Mucosa of descending colon (tissue), 3 donors: ENCODE data around the gene PDZRN3. TPM values are rescaled to one million over a fixed set of nuclear protein-coding genes. Genes with fewer than 3 reads are reported as not detected.

Experiments
- ATAC-seq: fragments of 200-7000 bp; cut with Tn5 transposase; one replicate; pipeline ENCODE4 v1.9.1; 2020; ENCODE audit warnings: mild to moderate bottlenecking, moderate library complexity
- DNase-seq, 3 donors: peaks; one replicate each; pipeline ENCODE4 v3.0.0-alpha.2; 2020
- H3K36me3 ChIP-seq: fragments of 200-600 bp; one replicate; pipeline ENCODE4 v1.8.0; 2021; ENCODE audit warnings: low read depth, mild to moderate bottlenecking
- H3K4me1 ChIP-seq: fragments of 200-600 bp; one replicate; pipeline ENCODE4 v1.8.0; 2021; ENCODE audit warnings: low read depth, mild to moderate bottlenecking
- H3K4me3 ChIP-seq: fragments of 200-600 bp; one replicate; pipeline ENCODE4 v1.8.0; 2021; ENCODE audit warnings: mild to moderate bottlenecking
- H3K9me3 ChIP-seq: fragments of 200-600 bp; one replicate; pipeline ENCODE4 v1.8.0; 2021; ENCODE audit warnings: mild to moderate bottlenecking
- CTCF ChIP-seq: fragments of 200-600 bp; IDR thresholded peaks from one replicate; pipeline ENCODE4 v1.8.0; 2022; ENCODE audit warnings: antibody characterized with exemption, mild to moderate bottlenecking
- intact Hi-C, 2 donors: fragments of 100-400 bp; cut with DNase I in 1 of 2; cut with micrococcal nuclease in 1 of 2; formaldehyde crosslinking; loops; one replicate each; pipeline versions ENCODE4 v1.11.0 to v1.11.1; 2022; cut with DNase I, micrococcal nuclease
- total RNA-seq, 3 donors: library from RNA; stranded (reverse); fragmentation: NEBNext Ultra II Directional in 2 of 3; extraction: Animal tissue kit (Norgen Biotek cat#: 25700) in 2 of 3; gene quantifications; one replicate each; pipeline versions ENCODE4 v1.2.1 to v1.2.4, GENCODE V29; 2021 to 2023
- donor health status: DM: no; HTN: no; CAD: no; lungs with moderate emphysema.
- donor health status: DM: no; HTN: no; CAD: no.
- donor health status: DM: no; HTN: yes; CAD: no.

The PDZRN3 gene
- total RNA-seq, 3 donors from 2014 or later, result 17.9 to 147 (median 18.5) TPM

- Histone ChIP-seq H3K9me3 (no peaks in the 10 kb centered on the region), H3K4me3 (no peak overlapping the region), H3K4me1 (no peaks in the 10 kb centered on the region), H3K36me3 (no peaks in the 10 kb centered on the region)
- intact Hi-C loops, result no loop called here
- TF ChIP-seq CTCF, result no peak
- DNase-seq (no peak), ATAC-seq (no peak)
These were observed 27.3 kb downstream of the PDZRN3 start for GRCh38 chr3:73597476-73597875.

GRCh38 chr3:73592154-73593144 lies 32.3 kb downstream of the PDZRN3 start:
- no peak for ATAC-seq
- intact Hi-C loops, result no loop called here
- no peaks in the 10 kb centered on the region for H3K9me3 ChIP-seq
- no peak overlapping the region for H3K4me3 ChIP-seq
- DNase-seq, result no peak
- no peak for TF ChIP-seq CTCF
- H3K36me3 ChIP-seq, result no peaks in the 10 kb centered on the region
- H3K4me1 ChIP-seq, result no peaks in the 10 kb centered on the region

GRCh38 chr3:73591286-73591800 lies 33.4 kb downstream of the PDZRN3 start:
- Histone ChIP-seq H3K4me1 (no peaks in the 10 kb centered on the region), H3K36me3 (no peaks in the 10 kb centered on the region)

GRCh38 chr3:73586628-73587027 lies 38.1 kb downstream of the PDZRN3 start:
- H3K4me1 ChIP-seq, result no peaks in the 10 kb centered on the region
- no peaks in the 10 kb centered on the region for H3K36me3 ChIP-seq
- no peak for DNase-seq
- intact Hi-C loops, result no loop called here
- H3K9me3 ChIP-seq, result no peaks in the 10 kb centered on the region
- TF ChIP-seq CTCF, result no peak
- no peak overlapping the region for H3K4me3 ChIP-seq
- no peak for ATAC-seq

More at GRCh38 chr3:73591286-73591800, 33.4 kb downstream of the PDZRN3 start:
- DNase-seq (no peak), ATAC-seq (no peak)
- intact Hi-C loops, result no loop called here
- Histone ChIP-seq H3K4me3 (no peak overlapping the region), H3K9me3 (no peaks in the 10 kb centered on the region)
- TF ChIP-seq CTCF, result no peak

- DNase-seq (no peak), ATAC-seq (no peak)
- no peak overlapping the region for H3K4me3 ChIP-seq
- H3K36me3 ChIP-seq, result no peaks in the 10 kb centered on the region
- intact Hi-C loops, result no loop called here
- H3K4me1 ChIP-seq, result no peaks in the 10 kb centered on the region
- H3K9me3 ChIP-seq, result no peaks in the 10 kb centered on the region
- TF ChIP-seq CTCF, result no peak
These were observed 38.6 kb downstream of the PDZRN3 start for GRCh38 chr3:73586190-73586589.
